Measurements from ENCODE around the gene TMEM114.

TMEM114 gene

GRCh38 chr16:8549843-8550412, 40.4 kb downstream of the TMEM114 start:
- no peak for DNase-seq (ENCODE audit: low spot score)

GRCh38 chr16:8548166-8548565, 42.1 kb downstream of the TMEM114 start:
- no peak for DNase-seq (ENCODE audit: low spot score)

GRCh38 chr16:8547762-8548161, 42.5 kb downstream of the TMEM114 start:
- DNase-seq (ENCODE audit: low spot score), result no peak

- no peak for DNase-seq (ENCODE audit: low spot score)
Observed at GRCh38 chr16:8544406-8544805, 45.9 kb downstream of the TMEM114 start.

- no peak for DNase-seq (ENCODE audit: low spot score)
Observed at GRCh38 chr16:8543258-8543657, 47.1 kb downstream of the TMEM114 start.

- no peak for DNase-seq (ENCODE audit: low spot score)
Observed at GRCh38 chr16:8542393-8542792, 47.9 kb downstream of the TMEM114 start.

- no peak for DNase-seq (ENCODE audit: low spot score)
Observed at GRCh38 chr16:8541868-8542267, 48.4 kb downstream of the TMEM114 start.

- no peak for DNase-seq (ENCODE audit: low spot score)
Observed at GRCh38 chr16:8537691-8538342, 52.5 kb downstream of the TMEM114 start.

- DNase-seq (ENCODE audit: low spot score), result no peak
Observed at GRCh38 chr16:8533509-8533908, 56.8 kb downstream of the TMEM114 start.

GRCh38 chr16:8530752-8531384, 59.4 kb downstream of the TMEM114 start:
- no peak for DNase-seq (ENCODE audit: low spot score)

GRCh38 chr16:8528471-8528870, 61.8 kb downstream of the TMEM114 start:
- no peak for DNase-seq (ENCODE audit: low spot score)

GRCh38 chr16:8523932-8524331, 66.4 kb downstream of the TMEM114 start:
- no peak for DNase-seq (ENCODE audit: low spot score)

- DNase-seq (ENCODE audit: low spot score), result no peak
Observed at GRCh38 chr16:8522757-8523156, 67.6 kb downstream of the TMEM114 start.

- no peak for DNase-seq (ENCODE audit: low spot score)
Observed at GRCh38 chr16:8519643-8520042, 70.7 kb downstream of the TMEM114 start.

Measured in putamen (tissue), 1 donor.